Stimulated activated CD8-positive, alpha-beta memory T cell treated with anti-CD3 and anti-CD28 coated beads, Interleukin-7, amount 100 ng/mL, for 24 hours (primary cell): ENCODE results near the gene SSBP2.
"Not testable (repeated sequence)": the region's sequence is repeated elsewhere in the genome, so short reads cannot be mapped to it uniquely, and the experiment has no call there.

Source experiments
- DNase-seq: peaks from one replicate; pipeline ENCODE4 v3.0.0-alpha.2; 2020; ENCODE audit warnings: low read depth

The SSBP2 gene

DNA sequence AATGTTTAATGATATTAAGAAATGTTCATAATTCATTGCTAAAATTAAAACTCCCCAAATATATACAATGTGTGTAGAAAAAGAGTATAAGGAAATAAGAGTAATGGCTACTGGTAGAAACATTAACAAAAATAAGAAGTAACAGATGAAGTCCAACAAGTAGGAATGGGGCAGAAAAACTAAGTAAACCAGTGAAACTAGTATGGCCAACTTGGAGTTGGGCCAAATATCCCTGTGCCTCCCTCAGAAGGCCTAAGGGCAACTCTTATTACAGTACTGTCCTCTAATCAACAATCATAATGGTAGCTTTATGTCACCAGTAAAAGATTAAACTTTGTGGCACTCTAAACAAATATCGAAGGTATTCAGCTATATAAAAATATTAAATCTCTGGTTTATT is 93.5 kb downstream of the SSBP2 start:
- DNase-seq, result no peak

GRCh38 chr5:81656783-81657182 is 94.1 kb downstream of the SSBP2 start:
- no peak for DNase-seq

- no peak for DNase-seq
Observed at GRCh38 chr5:81650987-81651386, 99.9 kb downstream of the SSBP2 start.

GRCh38 chr5:81646469-81646995 is 104.4 kb downstream of the SSBP2 start:
- DNase-seq, result no peak

GRCh38 chr5:81642210-81642609 is 108.7 kb downstream of the SSBP2 start:
- no peak for DNase-seq

- no peak for DNase-seq
Observed at GRCh38 chr5:81639556-81639955, 111.3 kb downstream of the SSBP2 start.

- no peak for DNase-seq
Observed at GRCh38 chr5:81638471-81638870, 112.4 kb downstream of the SSBP2 start.

- no peak for DNase-seq
Observed at GRCh38 chr5:81633891-81634290, 117.0 kb downstream of the SSBP2 start.

DNA sequence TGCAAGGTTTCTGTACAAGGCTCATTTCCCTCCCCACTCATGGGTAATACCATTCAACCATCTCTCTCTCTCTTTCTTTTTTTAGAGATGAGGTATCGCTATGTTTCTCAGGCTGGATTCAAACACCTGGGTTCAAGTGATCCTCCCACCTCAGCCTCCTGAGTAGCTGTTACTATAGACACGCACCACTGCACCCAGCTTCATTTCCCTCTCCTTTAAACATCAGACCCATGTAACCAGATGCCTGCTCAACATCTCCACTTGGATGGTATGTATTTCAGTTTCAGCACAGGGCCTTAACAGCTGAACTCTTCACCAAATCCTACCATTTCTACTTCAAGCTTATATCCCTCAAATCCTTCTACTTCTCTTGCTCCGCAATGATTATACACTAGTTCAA is 117.4 kb downstream of the SSBP2 start:
- DNase-seq, result no peak

DNA sequence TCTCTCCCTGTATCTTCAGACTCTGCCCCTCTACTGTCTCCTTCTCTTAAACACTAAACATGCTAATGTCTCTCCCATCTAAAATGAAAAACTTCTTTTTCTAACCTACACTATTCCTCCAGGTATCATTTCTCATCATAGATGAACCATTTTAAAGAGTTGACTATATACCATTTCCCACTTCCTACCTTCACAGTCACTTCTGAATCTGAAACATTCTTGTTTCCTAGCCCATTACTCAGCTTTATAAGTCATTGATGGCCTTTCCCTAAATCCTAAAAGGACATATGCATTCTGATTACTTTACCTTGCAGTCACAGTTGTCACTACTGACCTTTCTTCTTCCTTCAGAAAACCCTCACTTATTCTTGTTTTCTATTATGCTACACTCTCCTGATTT is 118.2 kb downstream of the SSBP2 start:
- no peak for DNase-seq

GRCh38 chr5:81631621-81632020 is 119.3 kb downstream of the SSBP2 start:
- DNase-seq, result no peak

GRCh38 chr5:81631124-81631523 is 119.8 kb downstream of the SSBP2 start:
- DNase-seq, result no peak

- no peak for DNase-seq
Observed at GRCh38 chr5:81630684-81631083, 120.2 kb downstream of the SSBP2 start.

DNA sequence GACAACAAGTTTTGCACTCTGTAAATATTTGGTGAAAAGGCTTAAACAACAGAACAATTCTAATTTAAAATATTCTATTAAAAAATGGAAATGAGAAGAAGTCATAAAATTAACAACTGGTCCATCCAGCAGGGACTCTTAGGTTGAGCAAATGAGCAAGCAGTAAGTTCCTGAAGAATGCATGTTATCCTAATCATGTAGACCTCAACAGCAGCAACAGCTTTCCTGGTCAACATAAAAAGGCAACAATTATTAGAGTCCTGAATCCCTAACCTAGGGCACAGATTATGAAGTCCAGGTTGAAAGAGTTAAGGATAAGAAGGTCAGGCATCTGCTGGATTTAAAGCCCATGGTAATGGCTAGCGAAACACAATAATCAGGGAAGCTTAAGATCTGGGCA is 120.9 kb downstream of the SSBP2 start:
- no peak for DNase-seq

- DNase-seq, result not testable (repeated sequence)
Observed at GRCh38 chr5:81628061-81628460, 122.8 kb downstream of the SSBP2 start.

DNA sequence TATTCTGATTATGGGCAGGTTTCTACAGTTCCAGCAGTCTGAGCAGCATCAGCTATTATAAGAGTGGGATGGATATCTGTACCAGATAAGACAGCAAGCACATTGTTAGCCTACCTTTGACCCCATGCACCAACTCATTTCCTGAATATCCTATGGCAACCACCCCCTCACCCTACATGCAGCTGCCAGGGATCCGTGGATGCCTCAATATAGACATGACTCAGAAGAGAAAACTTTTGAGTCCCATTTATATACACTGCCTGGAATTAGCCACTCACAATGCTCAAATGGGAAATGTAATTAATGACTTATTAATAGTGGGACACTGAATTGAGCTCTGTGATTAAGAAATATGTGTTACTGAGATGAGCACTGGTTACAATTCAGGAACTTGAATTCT is 124.4 kb downstream of the SSBP2 start:
- DNase-seq, result no peak

- DNase-seq, result no peak
Observed at GRCh38 chr5:81609810-81610375, 141.0 kb downstream of the SSBP2 start.

DNA sequence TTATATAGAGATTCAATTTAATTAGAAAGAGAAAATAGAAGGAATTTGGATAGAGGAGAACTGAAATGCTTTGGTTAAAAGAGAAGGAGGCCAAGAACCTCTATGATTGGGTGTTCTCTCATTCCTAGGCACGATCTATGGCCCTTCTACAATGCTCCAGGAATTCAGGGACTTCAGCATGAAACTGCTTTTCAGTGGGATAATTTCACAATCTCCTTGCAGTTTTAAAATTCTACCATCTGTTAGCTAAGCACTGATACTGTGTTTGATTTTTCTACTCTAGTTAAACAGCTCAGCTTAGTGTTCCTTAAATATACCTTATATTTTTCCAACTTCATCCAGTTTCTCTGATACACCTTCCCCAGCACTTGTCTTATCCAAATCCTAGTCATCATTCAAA is 141.9 kb downstream of the SSBP2 start:
- no peak for DNase-seq

- DNase-seq, result no peak
Observed at GRCh38 chr5:81607693-81608092, 143.2 kb downstream of the SSBP2 start.

- DNase-seq, result no peak
Observed at GRCh38 chr5:81606150-81606549, 144.7 kb downstream of the SSBP2 start.

DNA sequence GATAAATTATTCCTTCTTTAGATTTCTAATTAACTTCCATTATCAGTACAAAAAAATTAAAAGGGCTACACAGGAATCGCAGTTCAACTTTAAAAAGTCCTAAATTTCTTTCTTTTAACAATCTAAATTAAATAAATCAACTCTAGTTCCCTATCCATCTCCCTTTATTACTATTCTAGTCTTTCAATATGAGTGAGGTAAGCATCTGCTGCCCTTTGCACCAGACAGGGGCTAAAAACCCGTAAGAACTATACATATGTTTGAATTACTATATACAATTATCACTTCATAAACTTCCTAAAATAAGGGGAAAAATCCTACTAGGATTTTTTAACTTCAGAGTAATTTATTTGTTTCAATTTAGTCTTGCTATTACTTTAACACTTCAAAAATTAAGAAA is 145.6 kb downstream of the SSBP2 start:
- no peak for DNase-seq

DNA sequence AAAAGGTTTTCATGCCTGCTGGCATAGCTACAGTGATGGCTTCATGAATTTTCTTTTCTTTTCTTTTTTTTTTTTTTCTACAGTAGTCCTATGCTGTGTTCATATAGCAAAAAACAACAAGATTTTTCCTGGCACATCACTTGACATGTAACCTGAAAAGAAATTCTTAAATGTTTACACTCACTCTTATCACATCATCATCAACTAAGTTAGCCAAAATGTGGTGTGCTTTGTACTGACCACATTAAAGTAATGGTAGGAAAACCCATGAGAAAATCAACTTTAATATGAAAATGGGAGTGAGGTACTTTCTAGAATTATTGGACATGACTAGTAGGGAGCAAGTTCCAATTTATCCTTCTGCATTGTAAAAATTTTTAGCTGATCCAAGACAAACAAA is 146.7 kb downstream of the SSBP2 start:
- DNase-seq, result no peak

- DNase-seq, result no peak
Observed at GRCh38 chr5:81601919-81602318, 149.0 kb downstream of the SSBP2 start.

- DNase-seq, result not testable (repeated sequence)
Observed at GRCh38 chr5:81592085-81592484, 158.8 kb downstream of the SSBP2 start.
